ENCODE data around the gene RANBP3.
"Not testable (repeated sequence)": the region's sequence is repeated elsewhere in the genome, so short reads cannot be mapped to it uniquely, and the experiment has no call there.

Gene RANBP3

GRCh38 chr19:5963855-5964254 lies 14.1 kb downstream of the RANBP3 start:
- DNase-seq = no peak

DNA sequence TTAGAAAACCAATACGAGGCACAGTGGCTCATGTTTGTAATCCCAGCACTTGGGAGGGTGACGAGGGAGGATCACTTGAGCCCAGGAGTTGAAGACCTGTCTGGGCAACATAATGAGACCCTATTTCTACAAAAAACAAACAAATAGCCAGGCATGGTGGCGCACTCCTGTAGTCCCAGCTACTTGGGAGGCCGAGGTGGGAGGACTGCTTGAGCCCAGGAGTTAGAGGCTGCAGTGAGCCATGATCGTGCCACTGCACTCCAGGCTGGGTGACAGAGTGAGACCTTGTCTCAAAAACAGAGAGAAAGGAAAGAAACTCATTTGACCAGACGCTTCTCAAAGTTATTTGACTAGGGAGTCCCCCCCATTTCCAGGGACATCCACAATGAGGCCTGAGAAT lies 14.7 kb downstream of the RANBP3 start:
- DNase-seq = not testable (repeated sequence)

DNA sequence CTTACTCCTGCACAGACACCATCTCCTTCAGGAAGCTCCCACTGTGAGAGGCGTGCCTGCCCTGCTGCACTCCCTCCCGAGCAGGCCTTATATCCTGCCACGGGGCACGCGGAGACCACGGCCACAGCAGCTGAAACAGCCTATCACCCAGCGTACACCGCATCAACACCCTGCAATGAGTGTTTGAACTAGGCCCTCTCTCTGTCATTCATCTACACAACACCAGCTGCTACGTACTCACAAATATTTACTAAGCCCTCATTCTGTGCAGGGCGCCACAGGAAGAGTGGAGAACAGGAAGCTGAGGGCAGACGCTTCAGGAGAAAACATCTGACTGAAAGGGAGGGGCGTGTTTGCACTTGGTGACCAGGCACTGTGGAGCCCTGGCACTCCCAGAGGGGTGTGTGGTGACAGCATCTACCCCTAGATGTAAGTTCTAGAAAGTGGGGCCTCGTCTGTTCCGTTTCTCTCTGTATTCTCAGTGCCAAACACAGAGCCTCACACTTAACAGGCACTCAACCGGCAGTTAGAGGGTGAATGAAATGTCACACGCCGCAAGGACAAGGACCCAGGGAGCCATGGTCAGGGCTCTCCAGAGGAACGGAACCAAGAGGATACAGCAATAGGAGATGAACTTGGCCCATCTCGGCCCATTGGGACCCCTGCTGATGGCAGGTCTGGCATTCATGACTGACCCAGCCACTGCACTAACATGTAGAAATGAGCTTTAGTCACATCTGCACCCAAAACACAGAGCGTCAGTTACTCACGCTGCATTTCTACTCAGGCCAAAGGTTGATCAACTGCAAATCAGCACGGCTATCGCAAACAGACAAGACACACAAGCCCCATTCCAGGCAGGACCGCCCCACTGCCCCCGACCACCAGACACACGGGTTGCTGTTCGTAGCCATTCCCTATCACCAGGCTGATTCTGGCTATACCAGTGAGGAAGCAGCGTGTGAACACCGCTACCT lies 15.7 kb downstream of the RANBP3 start:
- peak; percentile 11 to 61 for DNase-seq

GRCh38 chr19:5961641-5961968 lies 16.3 kb downstream of the RANBP3 start:
- not testable (repeated sequence) for DNase-seq

DNA sequence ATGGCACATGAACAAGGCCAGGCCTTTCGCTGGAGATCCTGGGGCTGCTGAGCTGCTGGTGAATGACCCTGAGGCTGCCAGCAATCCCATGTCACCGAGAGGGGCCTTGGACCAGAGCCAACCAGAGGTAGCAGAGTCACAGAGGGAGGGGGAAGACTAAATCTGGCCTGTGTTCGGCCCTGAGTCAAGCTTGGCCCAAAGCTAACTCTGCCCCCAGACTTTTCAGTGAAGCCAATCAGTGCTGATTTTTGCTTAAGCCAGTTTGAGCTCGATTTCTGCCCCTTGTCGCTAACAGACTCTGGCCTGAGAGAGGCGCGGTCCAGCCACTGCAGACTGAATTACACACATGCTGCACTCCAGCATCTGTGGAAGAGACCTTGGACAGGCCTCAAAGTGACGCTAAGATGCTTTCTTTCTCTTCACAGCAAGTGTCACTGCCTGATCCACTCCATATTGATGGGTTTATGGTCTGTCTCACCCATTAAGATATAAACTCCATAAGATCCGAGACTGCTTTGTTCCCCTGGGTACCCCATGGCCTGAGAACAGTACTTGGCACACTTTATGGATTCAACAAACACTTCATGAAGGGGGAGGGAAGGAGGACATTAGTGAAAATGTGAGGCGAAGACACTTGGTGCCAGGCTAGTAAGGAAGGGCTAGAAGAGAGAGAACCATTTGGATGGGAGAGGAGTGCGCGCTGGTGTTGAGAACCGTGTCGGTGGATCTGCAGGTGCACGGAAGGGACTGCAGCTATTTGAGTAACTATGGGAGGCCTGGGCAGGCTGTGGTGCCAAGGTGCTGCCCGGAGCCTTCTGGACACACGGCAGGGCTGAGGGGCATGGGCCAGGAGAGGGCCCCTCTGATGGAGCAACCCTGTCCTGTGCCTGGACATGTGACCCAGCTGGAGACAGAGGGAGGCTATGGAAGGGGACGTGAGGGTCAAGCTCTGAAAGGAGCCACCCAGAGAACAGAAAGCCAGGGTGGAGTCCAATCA lies 17.6 kb downstream of the RANBP3 start:
- peak in 1 of 2 experiments; percentile 21 for DNase-seq

DNA sequence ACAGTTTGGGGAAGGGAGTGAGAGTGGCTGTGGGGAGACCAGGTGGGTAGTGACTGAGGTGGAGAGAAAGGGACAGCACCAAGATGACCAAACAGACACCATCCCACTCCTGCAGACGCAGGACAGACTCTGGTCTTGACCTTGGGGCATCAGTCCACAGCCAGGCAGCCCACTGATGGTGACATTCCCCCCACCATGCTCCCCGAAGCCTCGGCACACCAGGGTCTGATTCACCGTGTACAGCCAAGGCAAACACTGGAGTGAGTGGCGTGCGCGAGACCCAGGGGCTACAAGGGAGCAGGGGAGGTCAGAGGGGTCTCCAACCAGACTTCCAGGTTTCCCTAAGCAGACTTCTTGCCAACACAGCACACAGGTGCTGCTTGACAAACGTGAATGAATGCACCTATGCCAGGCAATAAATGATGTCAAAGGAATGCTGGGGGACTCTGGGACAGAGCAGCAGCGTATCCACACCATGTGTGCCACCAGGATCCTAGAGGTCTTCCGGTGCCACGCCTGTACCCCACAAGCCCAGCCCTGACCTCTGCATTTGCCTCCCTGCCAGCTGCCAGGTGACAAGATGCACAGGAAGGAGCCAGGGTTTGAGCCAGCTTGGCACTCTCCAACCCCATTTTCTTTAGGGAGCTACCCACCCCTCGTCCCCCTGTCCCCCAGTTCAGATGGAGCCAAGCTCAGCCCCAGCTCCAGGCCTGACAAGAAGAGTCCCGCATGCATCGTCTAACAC lies 18.5 kb downstream of the RANBP3 start:
- DNase-seq = no peak

- no peak for DNase-seq
These were observed 19.2 kb downstream of the RANBP3 start for GRCh38 chr19:5958851-5959122.

- DNase-seq = no peak
These were observed 19.7 kb downstream of the RANBP3 start for GRCh38 chr19:5958074-5958850.

- DNase-seq = no peak
These were observed 20.8 kb downstream of the RANBP3 start for GRCh38 chr19:5957170-5957569.

GRCh38 chr19:5956728-5957127 lies 21.2 kb downstream of the RANBP3 start:
- DNase-seq = no peak

GRCh38 chr19:5956323-5956722 lies 21.6 kb downstream of the RANBP3 start:
- no peak for DNase-seq

GRCh38 chr19:5955636-5955935 lies 22.4 kb downstream of the RANBP3 start:
- no peak for DNase-seq

DNA sequence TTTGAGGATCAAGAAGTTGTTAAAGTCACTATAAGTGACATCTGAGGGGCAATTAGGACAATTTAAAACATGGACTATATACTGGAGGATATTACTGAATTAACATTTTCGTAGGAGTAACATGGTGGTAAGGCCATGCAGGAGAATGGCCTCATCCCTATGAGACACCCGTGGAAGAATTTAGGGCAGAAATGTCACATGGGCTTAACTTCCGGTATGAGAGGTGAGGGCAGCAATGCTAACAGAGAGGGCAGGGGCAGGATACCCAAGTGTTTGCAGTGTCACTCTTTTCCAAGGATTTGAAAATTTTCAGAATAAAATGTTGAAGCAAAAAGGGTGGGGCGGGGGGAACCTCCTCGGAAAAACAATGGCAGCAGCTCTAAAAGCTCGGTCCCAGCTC lies 23.6 kb downstream of the RANBP3 start:
- DNase-seq = no peak

DNA sequence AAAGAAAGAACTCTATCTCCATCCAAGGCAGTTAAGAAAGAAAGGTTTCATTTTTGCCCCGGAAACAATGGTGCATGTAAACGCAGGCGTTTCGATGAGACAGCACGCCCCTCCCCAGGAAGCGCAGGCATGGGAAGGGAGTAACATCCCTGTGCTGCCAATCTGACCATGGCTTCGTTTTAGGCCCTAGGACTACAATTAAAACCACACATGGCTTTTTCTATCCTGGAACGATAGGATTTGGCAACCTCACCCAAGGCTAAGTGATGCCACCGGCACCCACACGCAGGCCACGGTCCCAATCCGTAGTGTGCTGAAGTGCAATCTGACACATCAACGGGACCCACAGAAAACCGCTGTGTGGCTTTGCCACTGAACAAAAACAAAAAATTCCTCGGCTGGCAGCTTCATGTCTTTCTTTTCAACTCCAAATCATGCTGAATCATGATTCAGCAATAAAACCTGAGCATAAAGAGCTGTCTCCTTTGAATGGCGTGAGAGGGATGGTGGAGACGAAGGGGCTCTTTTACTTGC lies 24.2 kb downstream of the RANBP3 start:
- DNase-seq = no peak

DNA sequence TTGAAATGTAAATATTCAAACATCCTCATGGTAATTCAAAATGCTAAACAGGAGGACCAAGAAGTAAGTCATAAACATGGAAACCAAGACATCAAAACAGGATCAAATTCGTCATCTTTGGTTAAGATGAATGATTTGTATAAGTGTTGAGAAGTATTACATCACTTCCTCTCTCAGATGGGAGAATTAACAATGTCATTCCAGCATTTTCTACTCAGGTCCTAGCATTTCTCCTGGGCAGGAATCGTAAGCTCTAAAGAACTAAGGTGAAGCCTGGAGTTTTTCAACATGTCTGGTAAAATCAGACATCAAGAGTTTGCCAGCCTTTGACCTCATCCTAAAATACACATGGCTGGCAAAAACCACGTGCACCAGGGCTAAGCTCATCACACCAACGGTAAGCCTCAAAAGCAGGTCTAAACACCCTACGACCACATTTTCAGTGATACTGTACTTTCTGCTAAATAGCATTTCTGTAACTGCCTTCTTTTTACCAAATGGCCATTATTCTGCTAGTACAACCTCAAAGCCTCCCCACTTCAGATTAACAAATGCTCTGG lies 24.8 kb downstream of the RANBP3 start:
- DNase-seq = no peak

DNA sequence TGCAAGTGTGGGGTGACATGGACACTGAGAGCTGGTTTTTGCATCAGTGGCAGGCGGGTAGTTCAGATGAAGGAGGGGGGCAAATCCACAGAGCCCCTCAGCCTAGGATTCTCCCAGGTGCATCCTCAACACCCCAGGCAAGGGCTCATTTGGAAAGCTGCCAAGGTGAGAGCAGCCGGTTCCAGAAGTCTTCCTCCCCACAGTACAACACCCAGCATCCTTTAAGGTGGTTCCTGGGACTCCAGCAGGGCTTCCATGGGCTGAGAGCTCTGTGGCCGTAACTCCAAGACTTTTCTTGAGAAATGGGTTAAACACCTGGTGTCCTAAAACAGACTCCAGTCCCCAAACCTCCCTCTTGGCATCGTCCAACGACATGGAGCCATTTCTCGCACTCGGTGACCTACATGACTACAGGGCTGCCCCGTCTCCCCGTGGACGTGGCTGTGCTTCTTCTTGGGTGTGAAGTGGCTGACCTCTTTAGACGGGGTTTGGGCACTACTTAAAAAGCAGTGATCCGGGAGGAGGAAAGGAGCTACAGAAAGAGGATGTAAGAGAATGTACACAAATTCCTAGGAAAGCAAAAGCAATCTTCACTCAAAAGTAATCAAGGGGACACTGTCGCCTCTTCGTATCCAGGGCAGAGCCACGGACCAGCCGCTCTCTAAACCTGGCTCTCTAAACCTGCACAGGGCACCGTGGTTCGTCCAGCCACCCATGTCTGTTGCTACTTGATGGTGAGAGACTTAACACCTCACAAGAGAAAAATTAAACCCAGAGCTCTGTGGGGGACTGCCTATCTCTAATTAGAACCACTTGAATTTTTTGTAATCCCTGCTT lies 25.5 kb downstream of the RANBP3 start:
- no peak for DNase-seq

- DNase-seq = no peak
These were observed 26.5 kb downstream of the RANBP3 start for GRCh38 chr19:5951338-5951861.

DNA sequence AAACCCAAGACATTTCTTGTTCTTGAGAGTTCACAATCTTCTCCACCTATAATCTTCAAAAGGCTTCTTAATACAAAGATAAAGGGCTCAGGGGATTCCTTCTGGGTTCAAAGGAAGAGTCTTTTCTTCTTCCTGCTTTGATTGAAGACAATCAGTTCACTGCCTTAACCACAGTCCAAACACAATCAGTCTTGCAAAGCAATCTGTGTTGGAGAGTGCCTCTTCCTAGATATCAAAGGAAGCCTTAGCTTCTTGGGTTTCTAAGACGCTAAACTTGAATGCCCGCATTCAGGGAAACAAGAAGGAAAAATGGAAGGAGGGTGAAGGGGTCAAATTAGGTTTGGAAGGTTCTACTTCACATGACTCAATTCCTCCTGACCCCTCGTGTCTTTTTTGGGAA lies 27.2 kb downstream of the RANBP3 start:
- DNase-seq = no peak

DNA sequence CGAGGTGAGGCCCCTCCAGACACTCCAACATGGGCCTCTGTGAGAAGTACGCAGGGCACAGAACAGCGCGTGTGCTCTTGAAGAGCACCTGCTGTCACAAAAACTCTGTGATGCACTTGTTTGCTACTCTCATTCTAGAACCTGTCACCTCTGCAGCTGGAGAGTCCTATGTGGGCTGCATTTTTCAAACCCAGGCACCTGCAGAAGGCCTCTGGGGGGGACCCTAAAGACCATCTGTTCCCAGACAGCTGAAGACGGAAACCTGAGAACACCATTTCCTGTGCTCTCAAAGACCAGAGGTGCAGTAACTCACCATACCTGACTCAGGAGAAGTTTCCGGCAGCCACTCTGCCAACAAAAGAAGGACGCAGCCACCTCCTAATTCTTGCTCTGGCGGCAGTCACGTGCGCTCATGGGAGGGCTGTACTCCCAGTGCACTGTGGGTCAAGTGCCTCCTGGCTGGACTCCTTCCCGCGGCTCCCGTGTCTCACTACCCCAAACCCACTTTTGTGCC lies 28.1 kb downstream of the RANBP3 start:
- DNase-seq = peak in 1 of 2 experiments; percentile 31

Data from NCI-H187 (cell line).